Gastroesophageal sphincter (tissue), 4 donors: ENCODE measurements around the gene ELMO1. TPM values are rescaled to one million over a fixed set of nuclear protein-coding genes. Genes with fewer than 3 reads are reported as not detected.
A peak's percentile ranks its signal among the peaks of the same experiment; 100 is the strongest.

Experiments
- ATAC-seq: fragments of 150-250 bp; one replicate; pipeline ENCODE4 v1.9.1; 2016; ENCODE audit warnings: mild to moderate bottlenecking, moderate library complexity
- H3K27ac ChIP-seq, 4 donors: fragments of 200-600 bp; sonication (generic) in 3 of 4; 1 replicate in 3 of 4; 2 replicates in 1 of 4; pipeline ENCODE4 v1.5.1; 2016 to 2019
- H3K27me3 ChIP-seq: fragments of 200-600 bp; sonication (generic); one replicate; pipeline ENCODE4 v1.5.1; 2019
- H3K36me3 ChIP-seq, 2 donors: fragments of 200-600 bp; sonication (generic); one replicate each; pipeline ENCODE4 v1.5.1; 2019; ENCODE audit warnings: control low read depth in 1 of 2
- H3K4me1 ChIP-seq, 3 donors: fragments of 200-600 bp; sonication (generic); 1 replicate in 2 of 3; 2 replicates in 1 of 3; pipeline ENCODE4 v1.5.1; 2016 to 2019; ENCODE audit warnings: control low read depth in 2 of 3
- H3K4me3 ChIP-seq, 2 donors: fragments of 200-600 bp; sonication (generic); one replicate each; pipeline ENCODE4 v1.5.1; 2019; ENCODE audit warnings: mild to moderate bottlenecking in 1 of 2, moderate library complexity in 1 of 2
- H3K9me3 ChIP-seq, 3 donors: fragments of 200-600 bp; sonication (generic); one replicate each; pipeline ENCODE4 v1.5.1; 2017 to 2019; ENCODE audit warnings: control low read depth in 2 of 3
- EP300 ChIP-seq: sonication (generic); formaldehyde crosslinking; IDR thresholded peaks from one replicate; pipeline ENCODE4 v1.6.1; 2017; ENCODE audit warnings: antibody characterized with exemption, mild to moderate bottlenecking
- POLR2A ChIP-seq, 2 donors: fragments of 450-650 bp; IDR thresholded peaks; one replicate each; pipeline ENCODE4 v1.6.1; 2017; ENCODE audit warnings: antibody characterized with exemption in 2 of 2, mild to moderate bottlenecking in 2 of 2, moderate library complexity in 1 of 2
- POLR2AphosphoS5 ChIP-seq: sonication (generic); formaldehyde crosslinking; IDR thresholded peaks from one replicate; pipeline ENCODE4 v1.6.1; 2017; ENCODE audit warnings: antibody characterized with exemption
- WGBS, 2 donors: methylation state at CpG; one replicate each; pipeline ENCODE4 v1.1.5; 2018; ENCODE audit warnings: low coverage in 1 of 2; 5-methylcytosine and 5-hydroxymethylcytosine counted together
- total RNA-seq, 4 donors: library from RNA; depleted of rRNA; stranded (reverse); fragments of >200 nt; gene quantifications; one replicate each; pipeline ENCODE4 v1.1.0, GENCODE V29; 2016
- TF ChIP-seq, protein P1 (sequence below), 4 experiments: fragments of 200-600 bp in 2 of 4; fragments of 450-650 bp in 2 of 4; sonication (generic) in 1 of 4; IDR thresholded peaks; one replicate each; pipeline ENCODE4 v1.5.1; 2017 to 2019; ENCODE audit warnings: antibody characterized with exemption in 4 of 4, mild to moderate bottlenecking in 2 of 4, moderate library complexity in 2 of 4

Gene ELMO1
- total RNA-seq, 4 donors from 2014 or later = 22.1 to 54.0 (median 42.7) TPM

- TF ChIP-seq POLR2AphosphoS5 = no peak
- H3K27ac ChIP-seq = no peak overlapping the region
- 93% methylated on average over 6 of the region's 6 CpGs for WGBS, 2 donors
- H3K4me1 ChIP-seq = peaks cover 0 to 31% (median 0%) of the 10 kb centered on the region in 3 donors
- no peak for ATAC-seq
- no peaks in the 10 kb centered on the region for H3K9me3 ChIP-seq
- no peaks in the 10 kb centered on the region for H3K27me3 ChIP-seq
- peaks cover 0 to 6% of the 10 kb centered on the region in 2 donors for H3K36me3 ChIP-seq
- no peak overlapping the region for H3K4me3 ChIP-seq
Observed at GRCh38 chr7:37096341-37096740, 352.3 kb downstream of the ELMO1 start.

DNA sequence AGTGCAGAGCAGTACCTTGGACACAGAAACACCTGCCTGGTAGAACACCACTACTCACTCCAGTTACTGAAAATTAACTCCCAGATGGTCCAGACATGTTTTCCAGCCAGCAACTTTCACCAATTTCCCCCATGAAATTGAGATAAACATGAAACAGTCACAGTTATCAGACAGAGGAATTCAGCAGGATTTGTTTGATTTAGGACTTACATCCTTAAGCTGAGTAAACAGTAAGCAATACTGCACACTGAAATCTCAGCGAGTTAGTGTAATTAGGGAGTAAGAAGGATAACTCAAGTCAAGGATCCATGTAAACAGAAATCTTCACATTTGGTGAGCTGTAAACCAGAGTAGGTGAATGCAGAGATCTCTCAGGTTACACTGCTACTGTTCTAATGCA, 353.5 kb downstream of the ELMO1 start:
- Histone ChIP-seq H3K4me1 (peaks cover 0 to 33% (median 5%) of the 10 kb centered on the region in 3 donors), H3K36me3 (peaks cover 0 to 6% of the 10 kb centered on the region in 2 donors), H3K4me3 (no peak overlapping the region), H3K27ac (no peak overlapping the region), H3K9me3 (no peaks in the 10 kb centered on the region), H3K27me3 (no peaks in the 10 kb centered on the region)
- no peak for TF ChIP-seq POLR2A (IDR thresholded peaks at IDR 0.05)
- WGBS, 2 donors = 45 to 83% methylated on average over 1 of the region's 1 CpG
- ATAC-seq = no peak

DNA sequence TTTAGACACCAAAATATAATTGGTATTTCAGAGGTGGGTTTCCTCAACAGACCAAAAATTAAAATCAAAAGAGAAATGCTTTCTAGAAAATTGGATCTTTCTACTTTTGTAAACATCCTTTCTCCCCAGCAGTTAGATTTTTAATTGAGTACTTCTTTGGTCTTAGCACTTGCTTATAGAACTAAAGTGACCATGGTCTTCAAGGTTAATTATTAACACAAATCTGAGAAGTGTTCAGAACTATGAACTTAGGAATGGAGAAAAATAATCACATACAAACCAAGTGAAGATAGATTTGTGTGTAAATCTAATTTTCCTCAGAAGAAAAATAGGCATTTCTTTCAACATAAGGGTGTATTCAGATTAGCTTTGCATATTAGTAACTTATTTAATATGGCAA, 355.4 kb downstream of the ELMO1 start:
- TF ChIP-seq POLR2A (IDR thresholded peaks at IDR 0.05) (no peak), POLR2AphosphoS5 (no peak), EP300 (no peak)
- TF ChIP-seq, protein P1, sequence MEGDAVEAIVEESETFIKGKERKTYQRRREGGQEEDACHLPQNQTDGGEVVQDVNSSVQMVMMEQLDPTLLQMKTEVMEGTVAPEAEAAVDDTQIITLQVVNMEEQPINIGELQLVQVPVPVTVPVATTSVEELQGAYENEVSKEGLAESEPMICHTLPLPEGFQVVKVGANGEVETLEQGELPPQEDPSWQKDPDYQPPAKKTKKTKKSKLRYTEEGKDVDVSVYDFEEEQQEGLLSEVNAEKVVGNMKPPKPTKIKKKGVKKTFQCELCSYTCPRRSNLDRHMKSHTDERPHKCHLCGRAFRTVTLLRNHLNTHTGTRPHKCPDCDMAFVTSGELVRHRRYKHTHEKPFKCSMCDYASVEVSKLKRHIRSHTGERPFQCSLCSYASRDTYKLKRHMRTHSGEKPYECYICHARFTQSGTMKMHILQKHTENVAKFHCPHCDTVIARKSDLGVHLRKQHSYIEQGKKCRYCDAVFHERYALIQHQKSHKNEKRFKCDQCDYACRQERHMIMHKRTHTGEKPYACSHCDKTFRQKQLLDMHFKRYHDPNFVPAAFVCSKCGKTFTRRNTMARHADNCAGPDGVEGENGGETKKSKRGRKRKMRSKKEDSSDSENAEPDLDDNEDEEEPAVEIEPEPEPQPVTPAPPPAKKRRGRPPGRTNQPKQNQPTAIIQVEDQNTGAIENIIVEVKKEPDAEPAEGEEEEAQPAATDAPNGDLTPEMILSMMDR (IDR thresholded peaks at IDR 0.05) = no peak
- Histone ChIP-seq H3K4me1 (peaks cover 7 to 51% (median 12%) of the 10 kb centered on the region in 3 donors), H3K4me3 (no peak overlapping the region), H3K27me3 (no peaks in the 10 kb centered on the region), H3K9me3 (no peaks in the 10 kb centered on the region), H3K27ac (no peak overlapping the region), H3K36me3 (peaks cover 0 to 6% of the 10 kb centered on the region in 2 donors)
- no peak for ATAC-seq

- Histone ChIP-seq H3K27me3 (no peaks in the 10 kb centered on the region), H3K27ac (no peak overlapping the region), H3K4me1 (peaks cover 7 to 57% (median 12%) of the 10 kb centered on the region in 3 donors), H3K36me3 (peaks cover 0 to 6% of the 10 kb centered on the region in 2 donors), H3K4me3 (no peak overlapping the region), H3K9me3 (no peaks in the 10 kb centered on the region)
- ATAC-seq = no peak
- WGBS, 2 donors = 38 to 72% methylated on average over 2 to 5 of the region's 6 CpGs
- no peak for TF ChIP-seq POLR2AphosphoS5
- TF ChIP-seq, protein P1 (IDR thresholded peaks at IDR 0.05) = no peak
Observed at GRCh38 chr7:37092548-37092947, 356.1 kb downstream of the ELMO1 start.

DNA sequence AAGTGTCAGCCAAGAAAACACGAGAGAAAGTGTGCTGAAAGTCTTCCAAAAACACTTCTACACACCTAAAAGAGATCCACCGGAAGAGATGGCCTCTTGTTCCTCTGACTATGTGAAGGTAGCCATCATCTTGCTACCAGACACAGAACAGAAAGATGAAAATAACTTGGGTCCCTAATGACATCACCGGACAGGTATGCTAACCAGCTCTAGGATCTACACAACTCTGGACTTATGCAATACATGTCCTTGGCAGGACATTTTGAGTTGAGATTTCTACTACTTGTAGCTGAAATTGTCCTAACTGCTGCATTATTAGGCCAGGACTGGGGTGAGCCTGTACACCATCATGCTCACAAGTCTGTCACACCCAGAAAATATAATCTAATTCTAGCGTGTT, 358.7 kb downstream of the ELMO1 start:
- Histone ChIP-seq H3K9me3 (no peaks in the 10 kb centered on the region), H3K27me3 (no peaks in the 10 kb centered on the region), H3K36me3 (peaks cover 0 to 2% of the 10 kb centered on the region in 2 donors), H3K4me3 (no peak overlapping the region), H3K4me1 (peaks cover 7 to 70% (median 12%) of the 10 kb centered on the region in 3 donors), H3K27ac (peak overlapping the region; percentile 41 to 83 (median 73))
- ATAC-seq = peak; percentile 95
- TF ChIP-seq POLR2A (IDR thresholded peaks at IDR 0.05) (no peak), POLR2AphosphoS5 (peak; percentile 75)
- 50 to 78% methylated on average over 4 of the region's 4 CpGs for WGBS, 2 donors

DNA sequence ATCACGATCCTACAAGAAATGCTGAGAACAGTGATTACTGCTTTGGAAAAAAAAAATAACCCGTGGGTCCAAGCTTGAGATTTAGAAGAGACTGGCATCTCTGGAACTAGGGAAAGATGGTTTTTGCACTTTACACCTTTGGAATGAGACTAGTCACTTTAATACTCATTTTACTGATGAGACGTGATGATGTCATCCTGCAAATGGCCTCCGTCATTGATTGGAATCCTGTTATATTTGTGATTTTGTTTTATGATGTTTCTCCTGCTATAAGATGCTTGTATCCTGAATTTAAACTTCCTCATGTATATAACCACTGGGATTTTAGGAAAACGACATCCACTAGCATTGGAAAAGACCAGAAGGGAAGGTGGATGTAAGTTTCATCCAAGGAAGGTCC, 363.1 kb downstream of the ELMO1 start:
- Histone ChIP-seq H3K4me1 (peaks cover 17 to 70% (median 25%) of the 10 kb centered on the region in 3 donors), H3K9me3 (no peaks in the 10 kb centered on the region)

More for the DNA sequence above, 363.1 kb downstream of the ELMO1 start:
- no peak for ATAC-seq
- Histone ChIP-seq H3K4me3 (no peak overlapping the region), H3K27me3 (no peaks in the 10 kb centered on the region), H3K27ac (peak overlapping the region in 1 of 4 donors; percentile 9), H3K36me3 (no peaks in the 10 kb centered on the region)
- 87 to 96% methylated on average over 5 of the region's 5 CpGs for WGBS, 2 donors
- TF ChIP-seq EP300 (no peak), POLR2A (IDR thresholded peaks at IDR 0.05) (no peak), POLR2AphosphoS5 (no peak)
- TF ChIP-seq, protein P1 (IDR thresholded peaks at IDR 0.05) = no peak
